Immature natural killer cell (primary cell): ENCODE results near the gene FLVCR1. TPM values are rescaled to one million over a fixed set of nuclear protein-coding genes. Genes with fewer than 3 reads are reported as not detected.

Experiments
- DNase-seq, 3 donors: peaks; one replicate each; pipeline ENCODE4 v3.0.0; 2022; ENCODE audit warnings: mixed read lengths in 1 of 3
- H3K27ac Mint-ChIP-seq, 6 donors: one replicate each; pipeline ENCODE4 v1.8.0; 2020; ENCODE audit warnings: mixed read lengths in 6 of 6, mild to moderate bottlenecking in 5 of 6, inconsistent platforms in 4 of 6, moderate library complexity in 3 of 6
- H3K27me3 Mint-ChIP-seq, 3 donors: one replicate each; pipeline ENCODE4 v1.8.0; 2020 to 2021; ENCODE audit warnings: low read depth in 3 of 3, mild to moderate bottlenecking in 3 of 3, mixed read lengths in 3 of 3, moderate library complexity in 3 of 3, inconsistent platforms in 1 of 3
- H3K36me3 Mint-ChIP-seq, 3 donors: one replicate each; pipeline ENCODE4 v1.8.0; 2020; ENCODE audit warnings: mixed read lengths in 3 of 3, inconsistent platforms in 2 of 3, mild to moderate bottlenecking in 2 of 3
- H3K4me1 Mint-ChIP-seq, 2 donors: one replicate each; pipeline ENCODE4 v1.8.0; 2020; ENCODE audit warnings: inconsistent platforms in 2 of 2, mild to moderate bottlenecking in 2 of 2, mixed read lengths in 2 of 2, moderate library complexity in 1 of 2
- H3K4me3 Mint-ChIP-seq, 5 donors: one replicate each; pipeline ENCODE4 v1.8.0; 2020; ENCODE audit warnings: mild to moderate bottlenecking in 5 of 5, mixed read lengths in 5 of 5, inconsistent platforms in 3 of 5, moderate library complexity in 3 of 5
- H3K9me3 Mint-ChIP-seq, 6 donors: one replicate each; pipeline ENCODE4 v1.8.0; 2020; ENCODE audit warnings: mild to moderate bottlenecking in 6 of 6, mixed read lengths in 6 of 6, inconsistent platforms in 4 of 6, moderate library complexity in 3 of 6
- polyA plus RNA-seq, 3 donors: library from polyadenylated mRNA; unstranded; fragments of 300-500 nt; fragmentation: Illumina TruSeq; gene quantifications; one replicate each; pipeline ENCODE4 v1.2.3, GENCODE V29; 2021

Gene FLVCR1
- polyA plus RNA-seq, 3 donors from 2014 or later: 0.12 to 4.1 (median 1.6) TPM

DNA sequence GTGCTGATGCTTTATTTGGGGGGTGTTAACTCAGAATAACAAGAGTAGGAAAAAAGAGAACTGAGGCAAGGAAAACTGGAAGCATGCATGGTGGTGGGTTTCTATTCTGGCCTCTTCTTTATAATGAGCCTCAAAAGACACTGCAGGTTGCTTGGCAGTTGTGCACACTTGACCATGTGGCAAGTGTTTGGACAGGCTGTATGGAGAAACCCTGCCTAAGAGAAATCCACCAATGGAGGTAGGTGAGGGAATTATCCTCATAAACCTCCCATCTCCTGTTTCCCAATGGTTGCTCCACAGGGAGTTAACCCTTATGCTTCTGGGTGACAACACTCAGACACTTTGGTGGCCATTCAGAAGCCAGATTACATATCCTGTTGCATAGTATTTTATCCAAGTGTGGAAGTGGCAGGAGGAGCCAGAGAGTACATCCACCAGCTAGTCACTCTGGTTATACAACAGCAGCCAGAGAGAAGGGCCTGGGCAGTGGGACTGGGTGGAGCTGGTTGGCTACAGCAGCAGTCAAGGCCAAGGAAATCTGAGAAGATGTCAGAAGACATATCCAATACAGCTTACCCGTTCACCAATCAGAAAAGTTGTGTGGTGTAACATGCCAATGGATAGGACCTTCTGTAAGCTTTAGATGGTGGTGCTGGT lies 75.9 kb downstream of the FLVCR1 start:
- H3K4me1 Mint-ChIP-seq: no peaks in the 10 kb centered on the region
- no peaks in the 10 kb centered on the region for H3K9me3 Mint-ChIP-seq

DNA sequence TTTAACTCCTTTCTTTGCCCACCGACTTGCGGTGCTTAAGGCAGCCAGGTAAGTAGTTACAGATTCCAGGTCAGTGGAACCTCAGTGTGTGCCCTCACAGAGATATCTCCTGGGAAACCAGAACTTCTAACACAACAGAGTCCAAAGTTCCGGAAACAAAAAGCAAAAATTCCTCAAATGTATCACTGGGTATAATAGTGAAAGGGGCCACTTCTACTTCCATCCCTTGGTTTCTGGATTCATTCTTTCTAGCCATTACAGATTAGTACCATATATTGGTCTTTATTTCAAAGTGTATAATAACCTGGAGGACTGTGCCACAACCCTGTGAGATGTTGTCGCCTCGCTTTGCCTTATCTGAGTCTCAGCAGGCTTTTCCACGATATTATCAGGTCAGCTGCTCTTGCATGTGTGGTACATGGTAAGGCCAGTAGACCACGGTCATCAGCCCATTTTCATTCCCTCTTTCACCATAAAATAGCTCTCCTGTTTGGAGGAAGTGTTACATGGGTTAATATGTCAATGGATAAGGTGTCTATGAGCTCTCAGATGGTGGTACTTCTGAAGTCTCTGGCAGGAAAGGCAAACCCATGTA lies 77.4 kb downstream of the FLVCR1 start:
- DNase-seq: no peak
- Mint-ChIP-seq H3K27me3 (peaks cover 0 to 5% (median 0%) of the 10 kb centered on the region in 3 donors), H3K9me3 (no peaks in the 10 kb centered on the region), H3K4me1 (no peaks in the 10 kb centered on the region), H3K27ac (no peak overlapping the region), H3K4me3 (no peak overlapping the region), H3K36me3 (no peaks in the 10 kb centered on the region)

More for the DNA sequence above, 75.9 kb downstream of the FLVCR1 start:
- DNase-seq: no peak
- peak overlapping the region in 1 of 6 donors; percentile 39 for H3K27ac Mint-ChIP-seq
- H3K36me3 Mint-ChIP-seq: no peaks in the 10 kb centered on the region
- H3K27me3 Mint-ChIP-seq: peaks cover 0 to 7% (median 0%) of the 10 kb centered on the region in 3 donors
- H3K4me3 Mint-ChIP-seq: no peak overlapping the region

DNA sequence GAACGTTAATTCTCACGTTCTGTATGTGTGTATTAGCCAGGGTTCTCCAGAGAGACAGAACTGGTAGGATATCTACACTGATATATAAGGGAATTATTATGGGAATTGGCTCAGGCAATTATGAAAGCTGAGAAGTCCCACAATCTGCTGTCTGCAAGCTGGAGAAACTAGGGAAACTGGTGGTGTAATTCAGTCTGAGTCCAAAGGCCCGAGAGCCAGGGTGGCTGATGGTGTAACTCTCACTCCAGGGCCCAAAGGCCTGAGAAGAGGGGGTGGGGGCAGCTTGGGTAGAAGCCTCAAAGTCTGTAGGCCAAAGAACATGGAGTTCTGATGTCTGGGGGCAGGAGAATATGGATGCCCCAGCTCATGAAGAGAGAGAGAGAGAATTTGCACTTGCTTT lies 79.0 kb downstream of the FLVCR1 start:
- no peak overlapping the region for H3K27ac Mint-ChIP-seq
- no peak overlapping the region for H3K4me3 Mint-ChIP-seq
- no peaks in the 10 kb centered on the region for H3K36me3 Mint-ChIP-seq

DNA sequence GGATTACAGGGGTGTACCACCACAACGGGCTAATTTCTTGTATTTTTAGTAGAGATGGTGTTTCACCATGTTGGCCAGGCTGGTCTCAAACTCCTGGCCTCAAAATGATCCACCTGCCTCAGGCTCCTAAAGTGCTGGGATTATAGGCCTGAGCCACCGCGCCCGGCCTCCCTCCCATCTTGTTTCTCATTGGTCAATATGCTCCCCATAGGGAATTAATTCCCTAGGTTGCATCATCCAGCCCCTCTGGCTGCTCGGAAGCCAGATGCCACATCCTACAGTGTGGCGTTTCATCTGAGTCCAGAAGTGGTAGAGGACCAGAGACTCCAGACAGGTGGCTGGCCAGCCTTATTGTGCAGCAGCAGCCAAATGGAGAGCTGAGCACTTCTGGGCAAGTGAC lies 80.8 kb downstream of the FLVCR1 start:
- Mint-ChIP-seq H3K4me1 (no peaks in the 10 kb centered on the region), H3K27me3 (peaks cover 2 to 4% (median 2%) of the 10 kb centered on the region in 3 donors), H3K9me3 (peaks cover 0 to 4% (median 0%) of the 10 kb centered on the region in 6 donors), H3K27ac (no peak overlapping the region), H3K4me3 (no peak overlapping the region), H3K36me3 (no peaks in the 10 kb centered on the region)
- DNase-seq: no peak

More for the DNA sequence above, 79.0 kb downstream of the FLVCR1 start:
- Mint-ChIP-seq H3K4me1 (no peaks in the 10 kb centered on the region), H3K27me3 (peaks cover 0 to 8% (median 2%) of the 10 kb centered on the region in 3 donors), H3K9me3 (peaks cover 0 to 4% (median 0%) of the 10 kb centered on the region in 6 donors)
- no peak for DNase-seq

DNA sequence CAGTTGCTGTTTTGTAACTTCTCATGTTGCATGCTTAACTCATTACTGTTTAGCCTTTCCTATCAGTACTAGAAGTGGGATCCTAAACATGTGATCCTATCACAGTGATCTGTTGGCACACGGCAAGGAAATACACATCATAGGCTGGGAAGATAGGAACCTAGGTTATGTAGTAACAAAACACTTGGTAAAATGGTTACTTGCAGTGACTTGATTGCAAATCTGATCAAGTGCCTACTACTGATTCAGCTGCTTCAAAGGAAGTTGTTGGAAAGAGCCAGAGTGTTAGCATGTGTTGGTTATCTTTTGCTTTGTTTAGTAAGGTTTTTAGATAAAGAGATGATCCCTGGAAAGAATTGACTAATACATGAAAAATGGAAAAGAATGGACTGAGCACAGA lies 83.4 kb downstream of the FLVCR1 start:
- H3K9me3 Mint-ChIP-seq: peaks cover 0 to 4% (median 0%) of the 10 kb centered on the region in 6 donors
- no peak overlapping the region for H3K27ac Mint-ChIP-seq
- peaks cover 2 to 4% (median 2%) of the 10 kb centered on the region in 3 donors for H3K27me3 Mint-ChIP-seq

DNA sequence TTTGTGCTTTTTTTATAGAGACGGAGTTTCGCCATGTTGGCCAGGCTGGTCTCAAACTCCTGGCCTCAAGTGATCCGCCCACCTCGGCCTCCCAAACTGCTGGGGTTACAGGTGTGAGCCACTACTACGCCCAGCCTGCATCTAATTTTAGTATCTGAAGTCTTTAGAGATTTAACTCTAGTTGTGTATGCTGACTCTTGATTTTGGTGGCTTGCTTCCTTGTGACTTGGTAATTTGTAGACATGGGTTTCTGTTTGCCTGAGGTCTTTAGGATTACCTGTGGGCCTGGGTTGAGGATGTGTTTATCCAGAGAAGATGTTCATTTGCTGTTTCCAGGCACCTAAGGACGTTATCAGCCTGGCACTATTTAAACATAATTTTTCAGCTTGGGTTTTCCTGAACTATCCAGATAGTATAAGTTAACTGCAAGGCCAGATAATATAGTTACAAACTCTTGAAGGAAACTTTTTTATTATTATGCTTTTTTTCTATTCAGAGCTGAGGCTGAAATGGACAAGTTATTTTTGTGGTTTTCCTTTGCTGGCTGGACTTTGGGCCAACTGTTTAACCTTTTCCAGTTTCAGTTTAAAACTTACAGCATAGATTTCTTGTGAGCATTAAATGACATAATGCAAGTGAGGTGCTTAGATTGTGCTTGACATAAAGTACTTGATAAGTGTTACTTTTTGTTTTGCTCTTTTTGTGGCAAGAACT lies 84.8 kb downstream of the FLVCR1 start:
- Mint-ChIP-seq H3K9me3 (peaks cover 0 to 4% (median 0%) of the 10 kb centered on the region in 6 donors), H3K27ac (no peak overlapping the region), H3K36me3 (no peaks in the 10 kb centered on the region), H3K4me3 (no peak overlapping the region), H3K4me1 (no peaks in the 10 kb centered on the region), H3K27me3 (peaks cover 2 to 6% (median 2%) of the 10 kb centered on the region in 3 donors)
- DNase-seq: no peak

More for the DNA sequence above, 83.4 kb downstream of the FLVCR1 start:
- Mint-ChIP-seq H3K36me3 (no peaks in the 10 kb centered on the region), H3K4me1 (no peaks in the 10 kb centered on the region), H3K4me3 (no peak overlapping the region)
- no peak for DNase-seq

DNA sequence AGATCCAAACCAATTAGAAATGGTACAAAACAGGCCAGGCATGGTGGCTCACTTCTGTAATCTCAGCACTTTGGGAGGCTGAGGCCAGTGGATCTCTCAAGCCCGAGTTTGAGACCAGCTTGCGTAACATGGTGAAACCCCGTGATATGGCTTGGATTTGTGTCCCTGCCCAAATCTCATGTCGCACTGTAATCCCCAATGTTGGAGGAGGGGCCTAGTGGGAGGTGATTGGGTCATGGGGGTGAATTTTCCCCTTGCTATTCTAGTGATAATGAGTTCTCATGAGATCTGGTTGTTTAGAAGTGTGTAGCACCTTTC lies 85.3 kb downstream of the FLVCR1 start:
- no peak overlapping the region for H3K4me3 Mint-ChIP-seq
- H3K27me3 Mint-ChIP-seq: peaks cover 2 to 6% (median 2%) of the 10 kb centered on the region in 3 donors
- H3K9me3 Mint-ChIP-seq: peaks cover 0 to 4% (median 0%) of the 10 kb centered on the region in 6 donors
- H3K27ac Mint-ChIP-seq: no peak overlapping the region
- H3K36me3 Mint-ChIP-seq: no peaks in the 10 kb centered on the region
- no peaks in the 10 kb centered on the region for H3K4me1 Mint-ChIP-seq
- DNase-seq: no peak

DNA sequence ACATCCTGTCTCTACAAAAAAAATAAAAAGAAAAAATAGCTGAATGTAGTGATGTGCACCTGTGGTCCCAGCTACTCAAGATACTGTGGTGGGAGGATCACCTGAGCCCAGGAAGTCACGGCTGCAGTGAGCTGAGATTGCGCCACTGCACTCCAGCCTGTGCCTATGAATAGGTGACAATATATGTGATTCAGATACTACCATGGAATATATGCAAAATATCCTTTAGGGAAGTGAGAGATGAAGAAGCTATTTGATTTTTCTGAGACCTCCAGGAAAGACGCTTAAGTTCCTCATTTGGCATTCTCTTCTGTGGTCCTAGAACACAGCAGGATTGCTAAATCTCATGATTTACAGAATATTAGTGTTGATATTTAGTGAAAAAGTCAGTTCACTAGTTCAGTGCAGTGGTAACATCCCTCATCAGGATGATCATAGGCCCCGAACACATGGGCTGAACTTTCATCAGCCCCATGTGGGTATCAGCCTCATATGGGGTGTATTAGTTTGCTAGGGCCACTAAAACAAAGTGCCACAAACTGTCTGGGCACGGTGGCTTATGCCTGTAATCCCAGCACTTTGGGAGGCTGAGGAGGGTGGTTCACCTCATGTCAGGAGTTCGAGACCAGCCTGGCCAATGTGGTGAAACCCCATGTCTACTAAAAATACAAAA lies 86.3 kb downstream of the FLVCR1 start:
- Mint-ChIP-seq H3K9me3 (peaks cover 0 to 6% (median 0%) of the 10 kb centered on the region in 6 donors), H3K36me3 (no peaks in the 10 kb centered on the region), H3K27me3 (peaks cover 5 to 10% (median 9%) of the 10 kb centered on the region in 3 donors), H3K4me1 (peaks cover 0 to 2% of the 10 kb centered on the region in 2 donors), H3K27ac (no peak overlapping the region), H3K4me3 (no peak overlapping the region)
- DNase-seq: no peak

DNA sequence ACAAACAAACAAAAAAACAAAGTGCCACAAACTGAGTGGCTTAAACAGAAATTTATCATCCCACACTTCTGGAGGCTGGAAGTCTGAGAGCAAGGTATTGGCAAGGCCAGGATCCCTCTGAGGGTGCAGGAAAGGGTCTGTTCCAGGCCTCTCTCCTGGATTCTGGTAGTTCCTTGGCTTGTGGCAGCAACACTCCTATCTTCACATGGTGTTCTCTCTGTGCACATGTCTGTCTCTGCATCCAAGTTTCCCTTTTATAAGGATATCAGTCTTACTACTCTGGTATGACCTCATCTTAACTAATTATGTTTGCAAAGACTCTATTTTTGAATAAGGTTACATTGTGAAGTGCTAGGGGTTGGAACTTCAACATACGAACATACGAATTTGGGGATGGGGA lies 87.0 kb downstream of the FLVCR1 start:
- Mint-ChIP-seq H3K4me3 (no peak overlapping the region), H3K9me3 (peaks cover 0 to 6% (median 0%) of the 10 kb centered on the region in 6 donors), H3K4me1 (peaks cover 5 to 9% of the 10 kb centered on the region in 2 donors), H3K36me3 (no peaks in the 10 kb centered on the region), H3K27ac (no peak overlapping the region), H3K27me3 (peaks cover 6 to 11% (median 10%) of the 10 kb centered on the region in 3 donors)
- no peak for DNase-seq

DNA sequence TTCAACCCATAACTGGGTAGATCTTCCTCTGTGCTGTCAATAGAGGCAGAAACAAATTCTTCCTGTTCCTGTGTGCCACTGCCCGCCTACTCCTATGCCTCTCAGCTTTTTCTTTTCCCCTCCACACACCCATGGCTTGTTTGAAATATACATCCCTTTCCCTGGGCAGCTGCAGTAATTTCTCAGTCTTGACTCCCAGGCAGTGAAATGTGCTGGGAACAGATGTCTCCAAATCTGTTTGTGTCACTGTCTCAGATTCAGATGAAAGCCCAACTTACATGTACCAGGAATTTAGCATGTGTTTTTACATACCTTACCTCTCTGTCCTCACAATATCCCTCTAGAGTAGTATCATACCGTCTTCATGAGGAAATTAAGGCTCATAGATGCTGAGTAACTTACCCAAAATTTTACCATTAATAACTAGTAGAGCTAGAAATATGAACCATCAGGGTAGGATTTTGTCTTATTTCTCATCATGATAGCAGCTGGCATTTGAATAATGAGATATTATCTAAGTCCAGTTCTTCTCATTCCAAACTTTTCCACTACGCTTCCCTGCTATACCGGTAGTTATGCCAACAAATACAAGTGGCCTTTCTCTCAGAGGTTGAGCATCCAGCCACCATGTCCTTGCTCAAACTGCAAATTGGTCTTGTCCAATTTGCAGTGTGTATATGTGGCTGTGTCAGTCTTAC lies 87.5 kb downstream of the FLVCR1 start:
- no peak overlapping the region for H3K27ac Mint-ChIP-seq
- no peak for DNase-seq
- no peaks in the 10 kb centered on the region for H3K36me3 Mint-ChIP-seq
- no peak overlapping the region for H3K4me3 Mint-ChIP-seq
- peaks cover 9 to 13% of the 10 kb centered on the region in 2 donors for H3K4me1 Mint-ChIP-seq
- peaks cover 9 to 15% (median 10%) of the 10 kb centered on the region in 3 donors for H3K27me3 Mint-ChIP-seq
- peaks cover 0 to 6% (median 0%) of the 10 kb centered on the region in 6 donors for H3K9me3 Mint-ChIP-seq

DNA sequence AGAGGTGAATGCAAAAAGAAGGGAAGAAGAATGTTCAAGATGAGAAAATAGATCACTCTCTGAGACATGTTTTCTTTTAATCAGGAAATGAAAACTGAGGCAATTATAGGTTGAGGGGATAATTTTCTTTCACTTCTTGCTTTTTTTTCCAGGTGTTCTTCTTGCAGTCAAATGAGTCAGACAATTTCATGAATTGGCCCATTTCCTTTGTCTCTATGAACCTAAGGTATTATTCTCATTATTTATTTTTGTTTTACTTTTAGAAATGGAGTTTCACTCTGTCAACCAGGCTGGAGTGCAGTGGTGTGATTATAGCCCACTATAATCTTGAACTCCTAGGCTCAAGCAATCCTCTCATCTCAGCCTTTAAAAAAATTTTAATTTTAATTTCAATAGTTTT lies 88.8 kb downstream of the FLVCR1 start:
- Mint-ChIP-seq H3K27me3 (peaks cover 7 to 16% (median 8%) of the 10 kb centered on the region in 3 donors), H3K27ac (no peak overlapping the region), H3K9me3 (peaks cover 0 to 2% (median 0%) of the 10 kb centered on the region in 6 donors), H3K4me3 (no peak overlapping the region), H3K4me1 (peaks cover 11 to 13% of the 10 kb centered on the region in 2 donors), H3K36me3 (no peaks in the 10 kb centered on the region)
- DNase-seq: no peak
